HL-60/S4 (cell line): ENCODE data around the gene WDR7.

ENCODE experiments used
- in situ Hi-C: fragments of 300-500 bp; cut with MboI; formaldehyde crosslinking; loops from 2 replicates; pipeline ENCODE4 v1.14.3; 2022; ENCODE audit warnings: low sequenced_read_pairs

WDR7 gene

GRCh38 chr18:56650944-56651770 lies at the start of gene WDR7:
Gene WDR7 (plus strand): TSS chr18:56651359. CDS start chr18:56672516, 21,157 bp downstream.
- in situ Hi-C loops: no loop called here

DNA sequence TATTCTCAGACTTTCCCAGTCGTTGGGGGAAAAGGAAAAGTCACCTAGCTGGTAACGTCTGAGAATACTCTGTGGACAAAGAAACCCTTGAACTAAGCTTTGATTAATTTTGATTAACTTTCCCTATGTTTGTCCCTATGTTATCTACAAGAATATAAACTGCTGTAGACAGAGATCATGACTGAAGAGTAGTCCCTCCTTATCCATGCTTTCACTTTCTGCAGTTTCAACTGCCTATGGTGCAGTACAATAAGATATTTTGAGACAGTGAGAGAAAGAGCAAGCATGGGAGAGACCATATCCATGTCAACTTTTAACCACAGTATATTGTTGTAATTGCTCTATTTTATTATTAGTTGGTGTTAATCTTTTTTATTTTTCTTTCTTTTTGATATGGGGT lies 44.5 kb upstream of the WDR7 start:
- in situ Hi-C loops: no loop called here

DNA sequence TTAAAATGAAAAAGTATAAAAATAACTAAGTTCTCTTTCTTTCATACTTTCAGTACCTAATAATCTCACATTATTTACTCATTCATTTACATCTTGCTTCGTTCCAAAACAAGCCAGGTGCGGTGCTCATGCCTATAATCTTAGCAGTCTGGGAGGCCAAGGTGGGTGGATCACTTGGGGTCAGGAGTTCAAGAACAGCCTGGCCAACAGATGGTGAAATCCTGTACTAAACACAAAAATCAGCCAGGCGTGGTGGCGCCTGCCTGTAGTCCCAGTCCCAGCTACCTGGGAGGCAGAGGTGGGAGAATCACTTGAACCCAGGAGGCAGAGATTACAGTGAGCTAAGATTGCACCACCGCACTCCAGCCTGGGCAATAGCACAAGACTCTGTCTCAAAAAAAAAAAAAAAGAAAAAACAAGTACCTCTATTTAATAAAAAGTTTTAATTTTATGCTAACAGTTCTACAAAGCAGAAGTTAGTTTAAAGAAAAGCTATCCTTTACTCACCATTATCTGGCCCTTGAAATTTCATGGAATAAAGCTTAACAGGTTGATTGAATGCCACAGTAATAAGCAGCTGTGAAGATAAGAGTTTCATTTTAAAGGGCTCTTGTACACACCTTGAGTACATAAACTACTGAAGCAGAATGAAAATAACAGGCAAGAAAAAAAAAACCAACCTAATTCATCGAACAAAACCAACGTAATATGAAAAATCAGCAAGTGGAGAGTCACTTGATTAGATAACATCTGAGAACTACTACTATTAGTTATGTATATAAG lies 35.2 kb upstream of the WDR7 start:
- in situ Hi-C loops: no loop called here

DNA sequence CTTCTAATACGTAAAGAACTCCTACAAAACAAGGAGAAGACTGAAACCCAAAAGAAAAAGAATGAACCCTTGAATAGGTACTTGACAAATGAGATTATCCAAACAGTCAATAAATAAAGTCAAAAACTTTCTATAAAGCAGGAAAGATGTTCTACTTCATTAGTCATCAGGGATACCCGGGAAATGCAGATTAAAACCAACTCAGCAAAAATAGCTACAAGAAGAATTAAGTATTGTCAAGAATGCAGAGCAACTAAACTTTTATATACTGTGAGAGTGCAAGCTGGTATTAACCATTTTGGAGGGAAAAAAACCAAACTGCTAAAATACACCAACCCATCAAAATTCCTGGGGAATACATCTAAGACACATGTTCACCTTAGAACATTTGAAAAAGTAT lies 23.2 kb upstream of the WDR7 start:
- in situ Hi-C loops: no loop called here

DNA sequence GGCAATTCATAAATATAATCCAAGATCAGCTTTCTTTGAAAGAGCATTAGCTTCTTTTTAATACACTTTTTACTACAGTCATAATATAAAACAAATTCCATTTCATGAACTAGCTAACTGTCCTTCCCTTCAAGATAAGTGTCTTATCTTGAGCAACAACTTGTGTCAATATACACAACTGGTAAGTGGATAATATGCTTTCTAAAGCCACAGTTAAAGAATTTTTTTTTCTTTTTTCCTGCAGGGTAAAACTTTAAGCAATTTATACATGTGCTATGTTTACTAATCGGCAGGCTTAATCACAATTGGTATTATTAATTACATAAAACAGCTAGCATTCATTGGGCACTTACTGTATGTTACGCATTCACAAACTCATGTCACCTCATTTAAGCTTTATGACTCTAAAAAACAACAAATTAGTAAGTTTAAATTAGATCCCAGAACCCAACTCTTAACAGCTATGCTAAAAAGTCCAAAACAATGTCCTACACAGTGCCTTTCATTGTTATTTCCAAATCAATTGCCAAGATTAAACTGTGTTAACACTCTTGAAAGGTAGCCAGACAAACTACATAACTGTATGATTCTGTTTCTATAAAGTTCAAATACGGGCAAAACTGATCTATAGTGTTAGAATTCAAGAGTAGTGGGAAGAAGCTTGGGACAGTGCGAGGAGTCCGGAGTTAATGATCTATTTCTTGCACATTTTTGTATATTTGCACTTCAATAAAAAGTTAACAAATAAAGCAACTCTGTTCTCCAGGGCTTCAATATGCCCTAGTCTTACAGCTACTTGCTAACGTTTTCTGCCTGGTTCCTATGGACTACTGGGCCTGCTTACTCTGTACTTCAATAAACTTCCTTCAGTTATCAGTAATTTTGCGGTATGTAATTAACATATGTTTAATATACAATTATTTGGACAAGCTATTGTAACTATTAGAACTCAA lies 18.8 kb upstream of the WDR7 start:
- in situ Hi-C loops: no loop called here

DNA sequence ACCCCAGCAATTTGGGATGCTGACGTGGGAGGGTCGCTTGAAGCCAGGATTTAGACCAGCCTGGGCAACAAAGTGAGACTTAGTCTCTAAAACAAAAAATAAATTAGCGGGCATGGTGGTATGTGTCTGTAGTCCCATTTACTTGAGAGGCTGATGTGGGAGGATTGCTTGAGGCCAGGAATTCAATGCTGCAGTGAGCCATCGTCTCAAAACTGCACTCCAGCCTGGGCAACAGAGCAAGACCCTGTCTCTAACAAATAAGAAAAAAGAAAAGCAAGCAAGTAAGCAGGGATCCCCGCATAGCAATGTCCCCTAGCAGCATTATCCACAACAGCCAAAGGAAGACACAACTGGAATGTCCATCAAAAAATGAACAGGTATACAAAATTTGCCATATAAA lies 16.2 kb upstream of the WDR7 start:
- in situ Hi-C loops: no loop called here

DNA sequence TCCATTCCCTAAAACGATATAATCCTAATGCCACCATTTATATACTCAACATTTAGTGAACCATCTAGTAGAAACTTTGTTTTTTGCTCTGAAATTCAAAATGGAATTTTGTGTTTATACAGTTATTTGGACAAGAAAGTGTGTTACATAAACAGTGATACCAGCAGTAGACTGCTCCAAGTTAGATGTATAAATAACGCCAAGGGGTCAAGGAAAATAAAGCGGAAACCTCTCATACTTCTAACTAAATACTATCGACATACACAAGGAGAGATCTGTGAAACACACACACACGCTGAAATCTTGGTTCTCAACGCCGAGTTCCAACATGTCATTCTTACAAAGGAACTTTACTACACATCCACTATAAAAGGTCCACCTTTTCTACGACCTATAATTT lies 14.0 kb upstream of the WDR7 start:
- in situ Hi-C loops: no loop called here

DNA sequence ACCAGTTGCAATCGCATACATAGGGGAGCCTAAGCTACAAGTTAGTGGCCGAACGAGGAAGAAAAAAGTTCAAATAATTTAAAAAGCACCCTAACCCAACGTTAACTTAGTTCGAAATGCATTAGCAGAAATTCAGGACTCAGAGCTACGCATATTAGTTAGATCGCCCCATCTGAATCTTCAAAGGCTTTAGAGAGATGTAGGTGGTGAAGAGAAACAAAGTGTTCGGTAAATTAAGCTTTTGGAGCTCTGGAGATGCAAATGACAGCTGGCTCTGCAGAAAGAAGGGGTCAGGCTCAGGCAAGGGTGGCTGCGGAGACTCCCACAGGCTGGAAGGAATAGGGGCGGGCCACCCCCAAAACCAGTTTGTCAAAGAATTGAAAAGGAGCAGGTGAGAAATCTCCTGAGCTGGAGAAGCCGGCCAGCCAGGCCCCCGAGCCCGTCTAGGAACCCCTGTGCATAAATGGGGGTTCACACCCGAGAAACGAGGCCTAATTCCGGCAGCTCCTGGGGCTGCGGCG lies 13.4 kb upstream of the WDR7 start:
- in situ Hi-C loops: no loop called here

- in situ Hi-C loops: no loop called here
These were observed 12.7 kb upstream of the WDR7 start, which contains the start of gene TXNL1 for GRCh38 chr18:56638232-56639103. Gene TXNL1 (minus strand): TSS chr18:56638592. CDS start chr18:56638440, 152 bp downstream.

DNA sequence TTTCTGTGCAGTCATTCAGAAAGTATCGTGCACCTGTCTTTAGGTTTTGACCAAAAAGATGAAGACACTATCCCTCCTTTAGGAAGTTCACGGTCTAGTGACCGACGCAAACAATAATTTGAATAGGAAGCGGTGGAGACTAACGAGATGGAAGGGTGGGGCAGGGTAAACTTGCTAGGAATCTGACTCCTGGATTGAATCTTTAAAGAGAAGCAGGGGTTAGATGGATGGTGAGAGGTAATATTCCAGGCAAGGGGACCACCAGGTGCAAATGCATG lies 12.1 kb upstream of the WDR7 start:
- in situ Hi-C loops: no loop called here

GRCh38 chr18:56639571-56639970 lies 11.6 kb upstream of the WDR7 start:
- in situ Hi-C loops: no loop called here

GRCh38 chr18:56641714-56642337 lies 9.3 kb upstream of the WDR7 start:
- in situ Hi-C loops: no loop called here

- in situ Hi-C loops: no loop called here
These were observed 7.8 kb upstream of the WDR7 start for GRCh38 chr18:56643381-56643780.

DNA sequence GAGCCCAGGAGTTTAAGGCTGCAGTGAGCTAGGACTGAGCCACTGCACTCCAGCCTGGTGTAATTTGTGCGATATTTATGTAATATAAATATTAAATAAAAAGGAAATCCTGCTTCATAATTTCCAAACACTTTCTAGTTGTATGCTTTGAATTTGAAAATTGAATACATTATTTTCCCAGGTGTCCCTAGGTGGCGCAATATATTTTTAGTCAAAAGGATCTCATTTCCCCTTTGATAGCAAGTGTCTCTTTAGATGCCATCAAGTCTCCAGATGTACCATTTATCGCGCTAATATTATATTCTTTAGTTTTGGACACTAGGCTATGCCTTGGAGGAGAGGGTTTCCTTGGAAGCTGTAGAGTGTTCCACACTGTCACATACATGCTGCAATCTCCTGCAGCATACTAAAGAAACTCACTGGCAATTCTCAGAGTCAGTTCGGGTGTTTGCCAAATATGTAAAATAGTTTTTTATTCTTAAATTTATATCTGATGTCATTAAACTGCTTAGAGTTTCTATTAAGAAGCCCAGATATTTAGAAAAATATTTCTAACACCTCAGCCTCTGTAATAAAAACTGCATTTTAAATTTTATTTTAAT lies 5.6 kb upstream of the WDR7 start:
- in situ Hi-C loops: no loop called here

GRCh38 chr18:56647071-56647470 lies 4.1 kb upstream of the WDR7 start:
- in situ Hi-C loops: no loop called here

DNA sequence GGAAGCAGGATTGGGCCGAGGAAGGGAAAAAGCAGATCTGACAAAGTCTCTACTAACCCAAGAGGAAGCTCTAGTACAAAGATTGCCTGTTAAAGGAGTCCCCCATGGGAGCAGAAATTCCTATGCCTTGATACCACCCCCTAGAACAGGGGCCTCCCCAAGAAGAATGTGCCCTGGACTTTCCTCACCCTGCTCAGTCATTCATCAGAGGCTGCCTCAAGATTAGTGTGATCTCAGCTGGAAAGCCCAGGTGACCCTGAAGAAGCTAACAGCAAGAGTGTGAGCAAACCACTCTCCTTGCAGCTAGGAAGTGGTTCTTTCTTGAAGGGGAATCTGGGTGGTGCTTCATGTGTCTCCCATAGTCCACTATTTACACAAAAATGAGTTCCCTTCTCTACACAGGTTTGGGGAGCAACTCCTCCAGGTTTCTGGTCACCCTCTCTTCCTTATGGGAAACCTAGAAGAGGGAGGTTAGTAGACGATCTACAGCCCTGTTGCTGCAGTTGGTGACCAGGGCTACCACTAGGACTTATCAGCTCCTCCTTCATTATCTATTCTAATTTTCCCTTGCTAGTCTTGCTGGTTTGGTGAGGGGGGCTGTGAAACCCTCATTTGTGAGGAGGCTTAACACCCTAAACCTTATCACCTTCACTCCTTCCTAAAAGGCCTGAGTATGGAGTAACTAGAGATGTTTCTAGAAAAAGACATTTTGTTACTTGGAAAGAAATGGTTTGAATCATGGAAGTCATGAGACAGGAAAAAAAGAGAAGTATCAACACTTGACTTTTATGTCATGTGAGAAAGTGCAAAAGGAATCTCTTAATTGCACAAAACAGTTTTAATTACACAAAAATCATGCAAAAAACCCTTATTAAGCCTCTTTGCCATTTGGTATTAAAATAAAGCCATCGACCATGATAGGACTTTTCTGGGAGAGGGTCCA lies 2.9 kb upstream of the WDR7 start:
- in situ Hi-C loops: no loop called here

DNA sequence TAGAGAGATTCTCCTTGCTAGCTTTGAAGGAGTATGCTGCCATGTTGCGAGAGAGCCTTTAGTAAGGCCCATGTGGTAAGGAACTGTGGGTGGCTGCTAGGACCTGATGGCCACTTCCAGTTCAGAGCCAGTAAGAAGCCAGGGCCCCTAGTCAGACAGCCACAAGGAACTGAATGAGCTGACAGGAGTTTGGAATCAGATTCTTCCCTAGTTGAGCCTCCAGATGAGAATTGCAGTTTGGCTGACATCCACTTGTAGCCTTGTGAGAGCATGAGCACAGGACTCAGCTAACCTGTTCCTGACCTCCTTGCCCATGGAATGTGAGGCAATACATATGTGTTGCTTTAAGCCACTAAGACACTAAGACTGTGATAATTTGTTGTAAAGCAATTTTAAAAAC lies 1.2 kb upstream of the WDR7 start:
- in situ Hi-C loops: no loop called here

GRCh38 chr18:56651771-56652092 lies 573 bp downstream of the WDR7 start:
- in situ Hi-C loops: no loop called here
